ENCODE measurements around the gene CCDC186. TPM values are rescaled to one million over a fixed set of nuclear protein-coding genes. Genes with fewer than 3 reads are reported as not detected.

The CCDC186 gene
- total and polyA plus RNA-seq, 2 of the 8 experiments (the other 6 are each of a cell fraction or from before 2014, with no cell fraction given), result 3.0 to 30.3 TPM

DNA sequence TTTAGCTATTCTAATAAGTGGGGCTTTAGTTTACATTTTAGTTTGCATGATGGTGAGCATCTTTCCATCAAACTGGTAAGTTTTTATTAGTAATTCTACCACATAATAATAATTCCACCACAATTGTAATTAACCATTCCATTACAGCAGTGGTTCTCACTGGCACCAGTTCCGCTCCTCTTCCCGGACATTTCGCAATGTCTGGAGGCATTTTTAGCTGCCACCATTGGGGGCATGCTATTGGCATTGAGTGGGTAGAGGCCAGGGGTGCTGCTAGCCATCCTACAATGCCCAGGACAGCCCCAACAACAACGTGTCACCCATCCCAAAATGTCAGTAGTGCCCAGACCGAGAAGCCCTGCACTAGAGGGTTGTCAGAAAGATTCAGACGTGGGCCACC is 98.9 kb downstream of the CCDC186 start:
- Histone ChIP-seq H4K5ac (ENCODE audit: insufficient read length, low read depth, low read length) (no peak overlapping the region), H2BK5ac (ENCODE audit: low read depth, low read length) (no peak overlapping the region), H3K79me2 (ENCODE audit: control insufficient read depth in 1 of 2, insufficient read depth in 2 of 2, low read length in 2 of 2) (no peaks in the 10 kb centered on the region), H3K56ac (replicated peaks; ENCODE audit: insufficient read length, low read depth, low read length) (no peak overlapping the region), H3K23ac (ENCODE audit: insufficient read length) (no peak overlapping the region), H3K4ac (replicated peaks; ENCODE audit: insufficient read length, low read depth, low read length) (no peak overlapping the region), H3K9me3 (ENCODE audit: insufficient read depth in 2 of 2, low read depth in 1 of 2, low read length in 1 of 2) (no peaks in the 10 kb centered on the region), H3K14ac (ENCODE audit: insufficient read length) (no peak overlapping the region), H2AK5ac (ENCODE audit: low read depth, low read length) (no peak overlapping the region), H3K36me3 (ENCODE audit: control insufficient read depth in 2 of 4, insufficient read depth in 4 of 4, low read length in 3 of 4) (no peaks in the 10 kb centered on the region; a peak in 1 of 8 replicates), H4K91ac (replicated peaks; ENCODE audit: insufficient read length, low read length) (no peak overlapping the region), H3K4me3 (ENCODE audit: extremely low read depth in 1 of 4, insufficient read depth in 2 of 4, low read depth in 3 of 4, low read length in 4 of 4) (no peak overlapping the region), H3K4me2 (ENCODE audit: insufficient read depth in 1 of 2, low read depth in 2 of 2, low read length in 2 of 2) (no peak overlapping the region), H3K27me3 (replicated peaks in 1 of 4; ENCODE audit: control insufficient read depth in 3 of 4, extremely low read depth in 1 of 4, insufficient read depth in 3 of 4, low read length in 3 of 4) (no peaks in the 10 kb centered on the region), H3K18ac (ENCODE audit: extremely low read depth, low read length) (no peak overlapping the region), H4K20me1 (replicated peaks in 1 of 2; ENCODE audit: control insufficient read depth in 1 of 2, insufficient read depth in 2 of 2, low read length in 2 of 2) (no peaks in the 10 kb centered on the region), H4K8ac (ENCODE audit: extremely low read depth, insufficient read depth, low read length) (no peak overlapping the region), H3K9ac (replicated peaks in 1 of 4; ENCODE audit: extremely low read depth in 1 of 4, low read depth in 3 of 4, low read length in 3 of 4) (no peak overlapping the region), H3K23me2 (ENCODE audit: low read depth, low read length) (no peaks in the 10 kb centered on the region), H2BK20ac (ENCODE audit: low read length) (no peak overlapping the region), H3K79me1 (ENCODE audit: low read depth, low read length) (no peaks in the 10 kb centered on the region), H2BK120ac (replicated peaks; ENCODE audit: low read depth, low read length) (no peak overlapping the region), H2AFZ (ENCODE audit: low read length) (no peak overlapping the region), H3K27ac (ENCODE audit: low read depth, low read length) (no peak overlapping the region), H2BK12ac (ENCODE audit: low read depth, low read length) (no peak overlapping the region), H3K4me1 (replicated peaks in 1 of 4; ENCODE audit: control insufficient read depth in 3 of 4, insufficient read depth in 4 of 4, low read length in 3 of 4) (no peaks in the 10 kb centered on the region), H2BK15ac (ENCODE audit: low read length) (no peak overlapping the region)
- no peak for DNase-seq (ENCODE audit: low read depth in 1 of 2, low spot score in 2 of 2)
- TF ChIP-seq, protein P1, sequence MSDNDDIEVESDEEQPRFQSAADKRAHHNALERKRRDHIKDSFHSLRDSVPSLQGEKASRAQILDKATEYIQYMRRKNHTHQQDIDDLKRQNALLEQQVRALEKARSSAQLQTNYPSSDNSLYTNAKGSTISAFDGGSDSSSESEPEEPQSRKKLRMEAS (IDR thresholded peaks at IDR 0.05), result no peak
- TF ChIP-seq CEBPB (IDR thresholded peaks at IDR 0.05; ENCODE audit: low read depth, low read length), result peak; percentile 88
- 92% methylated on average over 6 of the region's 6 CpGs; no CpG with 5 or more reads in 1 of the 2 experiments for WGBS, 2 experiments (ENCODE audit: extremely low coverage in 1 of 2, insufficient coverage in 1 of 2, insufficient read length in 1 of 2, insufficient replicate concordance in 2 of 2, low coverage in 1 of 2, low lambda C conversion rate in 2 of 2, missing lambda C conversion rate in 1 of 2)
- CTCF ChIA-PET (ENCODE audit: partially characterized antibody), result interaction anchor here (0.8 to 1.4 kb wide), 3 partner anchors 9 to 62 kb away, joined by 3 read pairs; no protein-coding TSS in a partner anchor
- POLR2A ChIA-PET (ENCODE audit: partially characterized antibody), result no interaction called here
- FAIRE-seq, result no peak
